PC-9 (cell line): ENCODE measurements around the gene SNX27. TPM values are rescaled to one million over a fixed set of nuclear protein-coding genes. Genes with fewer than 3 reads are reported as not detected.
"Not testable (repeated sequence)": the region's sequence is repeated elsewhere in the genome, so short reads cannot be mapped to it uniquely, and the experiment has no call there.

Source experiments
- BruUV-seq: library from RNA; stranded (reverse); fragments of 400-500 nt; replicated peaks from 2 replicates; lab custom pipeline; 2021; lab: Mats Ljungman, UMichigan
- CTCF ChIA-PET: fragments of 300-600 bp; sonication (Branson Sonifier 250); formaldehyde crosslinking; loops from one replicate; lab custom pipeline; 2022; ENCODE audit warnings: antibody characterized with exemption; lab: Charles Lee
- POLR2A ChIA-PET: fragments of 300-600 bp; sonication (Branson Sonifier 250); formaldehyde crosslinking; loops from one replicate; lab custom pipeline; 2022; ENCODE audit warnings: antibody characterized with exemption; ENCODE audit not compliant: unreplicated experiment; lab: Charles Lee
- DNase-seq, 2 experiments: peaks; one replicate each; pipeline versions ENCODE4 v3.0.0 to v3.0.0-alpha.2; 2015 to 2022; ENCODE audit warnings: mixed read lengths in 1 of 2
- H2AFZ ChIP-seq: fragments of 200-600 bp; sonication (generic); 2 replicates; pipeline ENCODE4 v1.8.1; 2017; ENCODE audit warnings: antibody characterized with exemption
- H3F3A ChIP-seq: fragments of 200-600 bp; sonication (generic); 2 replicates; pipeline ENCODE4 v1.8.1; 2017; ENCODE audit warnings: antibody characterized with exemption, mild to moderate bottlenecking, low read depth; ENCODE audit not compliant: insufficient read depth
- H3K27ac ChIP-seq: fragments of 200-600 bp; sonication (generic); 2 replicates; pipeline ENCODE4 v1.6.1; 2016; ENCODE audit warnings: mixed run types
- H3K27me3 ChIP-seq: fragments of 200-600 bp; sonication (generic); 2 replicates; pipeline ENCODE4 v1.6.1; 2016; ENCODE audit warnings: low read depth, mixed run types; ENCODE audit not compliant: insufficient read depth
- H3K36me3 ChIP-seq: fragments of 200-600 bp; sonication (generic); 2 replicates; pipeline ENCODE4 v1.6.1; 2016; ENCODE audit warnings: low read depth, mixed run types
- H3K4me1 ChIP-seq: fragments of 200-600 bp; sonication (generic); replicated peaks from 2 replicates; pipeline ENCODE4 v1.6.1; 2016; ENCODE audit warnings: mixed run types; ENCODE audit not compliant: insufficient read depth
- H3K4me2 ChIP-seq: fragments of 200-600 bp; sonication (generic); 2 replicates; pipeline ENCODE4 v1.6.1; 2017; ENCODE audit warnings: mixed run types
- H3K4me3 ChIP-seq: fragments of 200-600 bp; sonication (generic); 2 replicates; pipeline ENCODE4 v1.6.1; 2016; ENCODE audit warnings: mixed run types
- H3K79me2 ChIP-seq: fragments of 200-600 bp; sonication (generic); 2 replicates; pipeline ENCODE4 v1.6.1; 2017; ENCODE audit warnings: low read depth, mixed run types
- H3K9me2 ChIP-seq: fragments of 200-600 bp; sonication (generic); 2 replicates; pipeline ENCODE4 v1.8.1; 2017; ENCODE audit warnings: mild to moderate bottlenecking; ENCODE audit not compliant: insufficient read depth
- H3K9me3 ChIP-seq: fragments of 200-600 bp; sonication (generic); 2 replicates; pipeline ENCODE4 v1.8.1; 2016; ENCODE audit warnings: low read depth; ENCODE audit not compliant: insufficient read depth
- H4K20me1 ChIP-seq: fragments of 200-600 bp; sonication (generic); 2 replicates; pipeline ENCODE4 v1.8.1; 2017; ENCODE audit not compliant: insufficient read depth
- CTCF ChIP-seq: fragments of 200-600 bp; sonication (generic); conservative IDR thresholded peaks from 2 replicates; pipeline ENCODE4 v1.6.1; 2017; ENCODE audit warnings: mixed run types, antibody characterized with exemption, mild to moderate bottlenecking, moderate library complexity
- EZH2 ChIP-seq: fragments of 200-600 bp; sonication (generic); IDR thresholded peaks from 2 replicates; pipeline ENCODE4 v1.8.0; 2017; ENCODE audit warnings: antibody characterized with exemption, low read depth
- intact Hi-C: fragments of 100-400 bp; cut with micrococcal nuclease; formaldehyde crosslinking; loops from one replicate; pipeline ENCODE4 v1.10.0; 2022; ENCODE audit not compliant: unreplicated experiment
- total RNA-seq: library from RNA; stranded (reverse); gene quantifications from 2 replicates; pipeline ENCODE4 v1.2.3, GENCODE V29; 2021

The SNX27 gene
- total RNA-seq, 1 experiment from 2014 or later: 40.1 TPM

- Histone ChIP-seq H3K79me2 (no peaks in the 10 kb centered on the region), H3K4me2 (peak overlapping the region; percentile 44), H3K27me3 (no peaks in the 10 kb centered on the region), H3K27ac (no peak overlapping the region), H3K9me3 (peaks cover 6% of the 10 kb centered on the region; the same call in 1 of the 2 replicates), H3K4me1 (peaks cover 30% of the 10 kb centered on the region), H3F3A (peaks cover 29% of the 10 kb centered on the region; the same call in 1 of the 2 replicates), H4K20me1 (no peaks in the 10 kb centered on the region), H3K36me3 (no peaks in the 10 kb centered on the region), H2AFZ (peak overlapping the region; percentile 56), H3K9me2 (peaks cover 4% of the 10 kb centered on the region; the same call in 1 of the 2 replicates), H3K4me3 (no peak overlapping the region)
- no peak for TF ChIP-seq EZH2
- TF ChIP-seq CTCF: peak; percentile 94
- DNase-seq: peak; percentile 54 to 82
- ChIA-PET POLR2A (interaction anchor here (0.6 kb wide), 1 partner anchor 9 kb away, joined by 3 read pairs; no protein-coding TSS in a partner anchor), CTCF (interaction anchor here (0.6 to 1.0 kb wide), 5 partner anchors 15 to 404 kb away, joined by 3 to 12 read pairs (median 3); no protein-coding TSS in a partner anchor)
- intact Hi-C loops: loop anchor here (1.0 to 5.0 kb wide), 3 partner anchors 98 to 152 kb away; no protein-coding TSS in a partner anchor
- no TSS peak for BruUV-seq
Measured at GRCh38 chr1:151594143-151594625, 17.7 kb upstream of the SNX27 start.

DNA sequence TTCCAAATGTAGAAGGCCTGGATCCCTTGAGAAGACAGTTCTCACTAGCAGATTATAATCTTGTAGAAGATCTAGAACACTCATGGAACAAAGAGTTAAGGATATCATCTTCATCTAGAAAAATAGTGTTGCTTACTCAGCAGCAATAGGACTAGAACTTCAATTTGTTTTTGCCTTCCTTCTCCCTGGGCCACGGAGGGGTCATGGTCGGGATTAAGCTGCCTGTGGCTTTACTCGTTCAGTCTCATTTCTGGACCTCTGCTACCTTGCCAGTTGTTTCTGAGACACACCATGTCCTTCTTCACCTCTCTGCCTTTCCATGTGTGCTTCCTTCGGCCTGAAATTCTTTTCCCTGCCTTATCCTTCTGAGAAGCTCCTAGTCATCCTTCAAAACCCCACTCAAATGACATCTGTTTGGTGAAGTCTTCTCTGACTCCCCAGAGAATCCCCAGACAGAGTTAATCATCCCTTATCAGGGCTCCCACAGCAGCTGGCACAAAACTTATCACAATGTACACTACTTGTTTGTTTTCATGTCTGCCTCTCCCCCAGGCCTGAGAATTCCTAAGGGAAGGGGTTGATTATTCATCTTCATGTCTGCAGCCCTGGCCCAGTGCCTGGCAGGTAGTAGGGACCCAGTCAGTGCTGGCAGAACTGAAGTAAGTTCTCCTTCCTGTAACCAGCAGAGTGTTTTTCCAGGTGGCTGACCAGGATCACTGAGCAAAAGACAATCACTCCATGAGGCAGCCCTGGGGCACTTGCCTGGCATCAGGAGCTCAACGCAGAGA, 15.5 kb upstream of the SNX27 start:
- Histone ChIP-seq H3K27me3 (no peaks in the 10 kb centered on the region), H3K4me1 (peaks cover 30% of the 10 kb centered on the region), H3K4me3 (no peak overlapping the region), H3K79me2 (no peaks in the 10 kb centered on the region), H3K27ac (peak overlapping the region; percentile 24), H4K20me1 (no peaks in the 10 kb centered on the region), H3K4me2 (peak overlapping the region; percentile 24), H3K9me2 (peaks cover 4% of the 10 kb centered on the region; the same call in 1 of the 2 replicates), H3K36me3 (no peaks in the 10 kb centered on the region), H3K9me3 (no peaks in the 10 kb centered on the region; the same call in 1 of the 2 replicates), H2AFZ (no peak overlapping the region), H3F3A (peaks cover 27% of the 10 kb centered on the region; the same call in 1 of the 2 replicates)
- TF ChIP-seq CTCF (no peak), EZH2 (no peak)
- intact Hi-C loops: loop anchor here (1.0 kb wide), 1 partner anchor 242 kb away; no protein-coding TSS in a partner anchor
- peak; percentile 72 to 88 for DNase-seq
- ChIA-PET CTCF (interaction anchor here (1.0 kb wide), 2 partner anchors 12 to 97 kb away, joined by 3 to 5 read pairs; no protein-coding TSS in a partner anchor), POLR2A (interaction anchor here (0.6 to 1.0 kb wide), 6 partner anchors 12 to 441 kb away, joined by 3 to 5 read pairs (median 4); partner anchors contain the start of gene S100A11)
- BruUV-seq: no TSS peak

DNA sequence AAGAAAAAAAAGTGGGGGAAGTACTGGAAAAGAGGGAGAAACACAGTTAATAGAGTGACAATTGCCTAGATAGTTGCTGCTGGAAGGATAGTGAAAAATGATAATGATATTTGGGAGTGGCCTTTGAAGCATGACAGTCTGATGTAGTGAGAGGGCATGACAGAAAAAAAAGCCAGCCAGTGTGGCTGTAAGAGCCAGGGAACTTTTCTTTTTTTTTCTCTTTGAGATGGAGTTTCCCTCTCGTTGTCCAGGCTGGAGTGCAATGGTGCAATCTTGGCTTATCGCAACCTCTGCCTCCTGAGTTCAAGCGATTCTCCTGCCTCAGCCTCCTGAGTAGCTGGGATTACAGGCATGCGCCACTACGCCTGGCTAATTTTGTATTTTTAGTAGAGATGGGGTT, 9.3 kb upstream of the SNX27 start:
- intact Hi-C loops, H3K4me2 ChIP-seq, H4K20me1 ChIP-seq, POLR2A ChIA-PET, H2AFZ ChIP-seq, H3K79me2 ChIP-seq, DNase-seq, H3K9me3 ChIP-seq, H3K36me3 ChIP-seq, H3K27me3 ChIP-seq, H3K27ac ChIP-seq, BruUV-seq, H3K9me2 ChIP-seq, H3K4me3 ChIP-seq: not testable (repeated sequence)
- H3K4me1 ChIP-seq: peaks cover 21% of the 10 kb centered on the region
- H3F3A ChIP-seq: peaks cover 19% of the 10 kb centered on the region; the same call in 1 of the 2 replicates
- CTCF ChIA-PET: interaction anchor here (0.7 kb wide), 1 partner anchor 583 kb away, joined by 3 read pairs; no protein-coding TSS in a partner anchor
